Measurements from ENCODE around the gene MRPS27.

DNA sequence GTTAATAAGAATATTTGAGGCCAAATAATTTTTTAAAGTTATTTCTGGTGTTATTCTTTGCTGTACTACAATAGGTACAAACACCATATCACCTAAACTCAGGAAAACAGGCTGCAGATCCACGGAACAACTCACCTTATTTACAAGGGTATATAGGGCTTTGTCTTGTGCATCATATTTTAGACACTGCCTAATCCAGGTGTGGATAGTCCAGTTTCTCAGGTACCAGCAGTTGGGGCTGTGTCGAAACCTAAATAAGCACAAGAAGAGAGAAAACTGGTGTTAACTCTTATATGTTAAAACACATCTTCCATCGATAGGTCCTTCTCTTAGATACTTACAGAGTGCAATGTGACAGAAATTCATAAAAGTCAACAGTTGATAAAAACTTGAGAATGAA lies 82.2 kb downstream of the MRPS27 start:
- TF ChIP-seq, protein P1, sequence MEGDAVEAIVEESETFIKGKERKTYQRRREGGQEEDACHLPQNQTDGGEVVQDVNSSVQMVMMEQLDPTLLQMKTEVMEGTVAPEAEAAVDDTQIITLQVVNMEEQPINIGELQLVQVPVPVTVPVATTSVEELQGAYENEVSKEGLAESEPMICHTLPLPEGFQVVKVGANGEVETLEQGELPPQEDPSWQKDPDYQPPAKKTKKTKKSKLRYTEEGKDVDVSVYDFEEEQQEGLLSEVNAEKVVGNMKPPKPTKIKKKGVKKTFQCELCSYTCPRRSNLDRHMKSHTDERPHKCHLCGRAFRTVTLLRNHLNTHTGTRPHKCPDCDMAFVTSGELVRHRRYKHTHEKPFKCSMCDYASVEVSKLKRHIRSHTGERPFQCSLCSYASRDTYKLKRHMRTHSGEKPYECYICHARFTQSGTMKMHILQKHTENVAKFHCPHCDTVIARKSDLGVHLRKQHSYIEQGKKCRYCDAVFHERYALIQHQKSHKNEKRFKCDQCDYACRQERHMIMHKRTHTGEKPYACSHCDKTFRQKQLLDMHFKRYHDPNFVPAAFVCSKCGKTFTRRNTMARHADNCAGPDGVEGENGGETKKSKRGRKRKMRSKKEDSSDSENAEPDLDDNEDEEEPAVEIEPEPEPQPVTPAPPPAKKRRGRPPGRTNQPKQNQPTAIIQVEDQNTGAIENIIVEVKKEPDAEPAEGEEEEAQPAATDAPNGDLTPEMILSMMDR (IDR thresholded peaks at IDR 0.05) = no peak
- no peak for TF ChIP-seq POLR2AphosphoS5 (IDR thresholded peaks at IDR 0.05)
